Ectodermal cell (in vitro differentiated cells): ENCODE measurements around the gene CHERP.
"Not testable (repeated sequence)": the region's sequence is repeated elsewhere in the genome, so short reads cannot be mapped to it uniquely, and the experiment has no call there.

Experiments
- H3K27ac ChIP-seq: 2 replicates; pipeline ENCODE4 v1.7.0; 2013; ENCODE audit warnings: mild to moderate bottlenecking, low read depth, low read length; ENCODE audit not compliant: insufficient read depth, poor library complexity, severe bottlenecking
- H3K27me3 ChIP-seq: 2 replicates; pipeline ENCODE4 v1.7.0; 2013; ENCODE audit warnings: mild to moderate bottlenecking, low read length; ENCODE audit not compliant: insufficient read depth, control insufficient read depth, poor library complexity, severe bottlenecking
- H3K36me3 ChIP-seq: one replicate; pipeline ENCODE4 v1.7.0; 2013; ENCODE audit warnings: low read length; ENCODE audit not compliant: control insufficient read depth, insufficient read depth
- H3K4me1 ChIP-seq: one replicate; pipeline ENCODE4 v1.7.0; 2013; ENCODE audit warnings: low read length; ENCODE audit not compliant: control insufficient read depth, insufficient read depth
- H3K4me3 ChIP-seq: 2 replicates; pipeline ENCODE4 v1.7.0; 2013; ENCODE audit warnings: low read depth, low read length, control low read depth; ENCODE audit not compliant: insufficient read depth
- H3K9me3 ChIP-seq: 2 replicates; pipeline ENCODE4 v1.7.0; 2013; ENCODE audit warnings: mild to moderate bottlenecking, low read length, moderate library complexity; ENCODE audit not compliant: control insufficient read depth
- WGBS, 2 experiments: methylation state at CpG; one replicate each; pipeline ENCODE4 v1.1.7; 2013; ENCODE audit warnings: missing lambda C conversion rate in 2 of 2; 5-methylcytosine and 5-hydroxymethylcytosine counted together

CHERP gene

DNA sequence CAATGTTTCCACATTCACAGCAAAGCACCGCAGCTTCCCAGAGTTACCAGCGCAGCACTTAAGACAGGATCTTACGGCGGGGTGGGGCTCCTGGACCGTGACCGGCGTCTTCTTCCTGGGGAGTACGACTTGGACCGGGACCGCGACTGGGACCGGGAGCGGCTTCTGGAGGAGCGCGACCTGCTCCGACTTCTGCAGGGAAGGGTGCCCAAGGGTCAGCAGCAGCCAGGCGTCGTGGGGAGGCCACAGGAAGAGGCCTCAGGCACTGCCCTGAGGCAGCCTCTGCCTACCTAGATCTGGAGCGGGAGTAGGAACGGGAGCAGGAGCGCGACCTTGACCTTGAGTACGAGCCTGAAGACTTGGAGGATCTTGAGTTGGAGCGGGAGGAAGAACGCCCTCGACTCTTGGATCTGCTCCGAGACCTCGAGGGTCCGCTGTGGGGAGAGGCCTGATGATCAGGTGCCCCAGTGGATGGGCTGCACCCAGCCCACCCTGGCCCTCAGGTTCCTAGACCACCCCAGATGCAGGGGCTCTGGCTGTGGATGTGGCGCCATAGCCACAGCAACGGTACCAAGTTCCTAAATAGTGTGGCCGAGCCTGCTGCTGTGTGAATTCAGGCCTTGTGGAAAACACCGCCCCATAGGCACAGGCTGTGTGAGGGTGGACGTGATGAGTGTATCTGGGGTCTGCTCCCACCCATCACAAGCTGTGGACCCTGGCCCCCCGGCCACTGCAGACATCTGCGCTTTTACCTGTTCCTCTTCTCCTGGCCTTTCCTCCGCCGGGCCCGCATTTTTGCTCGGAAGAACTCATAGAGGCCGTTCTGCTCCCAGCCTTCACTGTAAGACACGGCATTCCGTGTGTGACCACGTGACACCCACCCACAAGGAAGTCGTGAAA is 21.9 kb downstream of the CHERP start:
- H3K36me3 ChIP-seq = peaks cover 71% of the 10 kb centered on the region
- 95 to 96% methylated on average over 45 of the region's 45 CpGs for WGBS, 2 experiments
- no peaks in the 10 kb centered on the region for H3K27me3 ChIP-seq
- no peak overlapping the region for H3K27ac ChIP-seq
- no peak overlapping the region for H3K4me3 ChIP-seq
- no peaks in the 10 kb centered on the region for H3K4me1 ChIP-seq
- H3K9me3 ChIP-seq = no peaks in the 10 kb centered on the region

DNA sequence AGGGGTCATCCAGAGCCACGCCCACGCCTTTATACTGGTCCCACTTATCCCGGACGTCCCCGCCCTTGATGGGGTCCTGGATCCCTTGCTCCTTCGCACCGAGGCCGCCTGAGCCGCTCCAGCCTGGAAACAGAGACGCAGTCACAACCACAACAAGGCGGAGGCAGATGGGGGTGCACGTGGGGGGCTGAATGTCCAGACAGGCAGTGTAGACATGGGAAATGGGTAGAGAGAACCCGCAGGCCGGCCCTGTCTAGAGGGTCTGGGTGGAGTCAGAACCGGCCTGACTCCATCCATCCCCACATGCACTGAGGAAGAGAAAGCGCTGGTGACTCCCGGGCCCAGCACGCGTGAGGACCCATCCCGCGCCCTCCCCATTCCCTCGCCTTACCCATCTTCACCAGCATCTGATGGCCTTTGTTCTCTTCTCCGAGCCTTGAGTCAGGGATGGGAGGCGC is 23.0 kb downstream of the CHERP start:
- H3K4me3 ChIP-seq = no peak overlapping the region
- WGBS, 2 experiments = 96% methylated on average over 24 of the region's 24 CpGs
- no peaks in the 10 kb centered on the region for H3K27me3 ChIP-seq
- H3K36me3 ChIP-seq = peaks cover 61% of the 10 kb centered on the region
- H3K27ac ChIP-seq = no peak overlapping the region
- H3K4me1 ChIP-seq = no peaks in the 10 kb centered on the region
- no peaks in the 10 kb centered on the region for H3K9me3 ChIP-seq

DNA sequence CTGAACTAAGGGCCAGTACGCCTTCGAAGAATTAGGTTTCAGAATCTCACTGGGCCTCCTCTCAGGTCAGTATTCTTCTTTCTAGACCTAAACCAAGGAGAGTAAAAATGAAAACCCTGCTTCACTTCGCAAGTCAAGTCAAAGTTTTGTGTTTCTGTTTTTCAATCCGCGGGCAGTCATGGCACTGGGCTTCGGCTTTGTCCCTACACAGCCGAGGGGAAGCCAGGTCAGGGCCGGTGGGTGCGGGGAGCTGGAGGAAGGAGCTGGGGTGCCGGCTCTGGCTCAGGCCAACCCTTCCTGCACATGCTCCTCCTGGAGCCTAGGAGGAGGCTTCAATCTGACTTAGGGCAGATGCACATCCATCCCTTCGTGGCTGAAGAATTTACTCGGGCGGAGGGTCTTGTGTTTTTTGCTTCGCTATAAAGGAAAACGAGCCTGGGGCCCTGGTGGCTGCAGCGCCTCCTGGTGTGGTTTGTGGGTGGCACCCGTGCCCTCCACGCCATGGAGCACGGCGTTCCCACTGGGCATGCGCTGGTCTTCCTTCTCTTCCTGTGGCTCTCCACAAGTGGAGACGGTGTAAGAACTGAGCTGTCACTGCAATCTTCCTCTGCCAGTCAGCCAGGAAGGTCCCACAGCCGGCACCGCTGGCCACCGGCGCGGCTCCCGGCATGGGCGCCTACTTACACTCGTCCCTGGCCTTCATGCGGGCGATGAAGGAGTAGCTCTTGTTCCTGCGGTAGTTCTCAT is 23.6 kb downstream of the CHERP start:
- H3K4me1 ChIP-seq = no peaks in the 10 kb centered on the region
- H3K36me3 ChIP-seq = peaks cover 60% of the 10 kb centered on the region
- H3K27ac ChIP-seq = no peak overlapping the region
- no peak overlapping the region for H3K4me3 ChIP-seq
- 94 to 96% methylated on average over 33 of the region's 33 CpGs for WGBS, 2 experiments
- no peaks in the 10 kb centered on the region for H3K27me3 ChIP-seq
- no peaks in the 10 kb centered on the region for H3K9me3 ChIP-seq

DNA sequence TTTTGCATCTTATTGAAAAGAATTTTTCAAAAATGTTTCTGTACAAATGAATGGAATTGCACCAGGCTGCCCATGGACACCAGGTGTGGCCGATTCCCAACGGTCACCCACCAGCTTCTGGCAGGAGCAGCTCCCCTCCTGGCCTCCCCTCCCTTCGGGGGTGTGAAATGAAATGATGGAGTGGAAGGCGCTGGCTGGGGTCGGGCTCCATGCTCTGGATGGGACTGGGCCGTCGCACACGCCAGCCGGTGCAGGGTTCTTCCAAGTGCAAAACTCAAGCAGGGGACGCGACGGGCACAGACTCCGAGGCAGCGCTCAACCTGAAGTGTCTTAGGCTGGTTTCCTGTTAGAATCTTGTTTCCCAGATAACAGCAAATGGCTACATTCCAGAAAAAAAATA is 24.2 kb downstream of the CHERP start:
- Histone ChIP-seq H3K27ac (no peak overlapping the region), H3K9me3 (no peaks in the 10 kb centered on the region), H3K4me3 (no peak overlapping the region), H3K27me3 (no peaks in the 10 kb centered on the region), H3K4me1 (no peaks in the 10 kb centered on the region), H3K36me3 (peaks cover 54% of the 10 kb centered on the region)
- 91 to 95% methylated on average over 14 of the region's 14 CpGs for WGBS, 2 experiments

DNA sequence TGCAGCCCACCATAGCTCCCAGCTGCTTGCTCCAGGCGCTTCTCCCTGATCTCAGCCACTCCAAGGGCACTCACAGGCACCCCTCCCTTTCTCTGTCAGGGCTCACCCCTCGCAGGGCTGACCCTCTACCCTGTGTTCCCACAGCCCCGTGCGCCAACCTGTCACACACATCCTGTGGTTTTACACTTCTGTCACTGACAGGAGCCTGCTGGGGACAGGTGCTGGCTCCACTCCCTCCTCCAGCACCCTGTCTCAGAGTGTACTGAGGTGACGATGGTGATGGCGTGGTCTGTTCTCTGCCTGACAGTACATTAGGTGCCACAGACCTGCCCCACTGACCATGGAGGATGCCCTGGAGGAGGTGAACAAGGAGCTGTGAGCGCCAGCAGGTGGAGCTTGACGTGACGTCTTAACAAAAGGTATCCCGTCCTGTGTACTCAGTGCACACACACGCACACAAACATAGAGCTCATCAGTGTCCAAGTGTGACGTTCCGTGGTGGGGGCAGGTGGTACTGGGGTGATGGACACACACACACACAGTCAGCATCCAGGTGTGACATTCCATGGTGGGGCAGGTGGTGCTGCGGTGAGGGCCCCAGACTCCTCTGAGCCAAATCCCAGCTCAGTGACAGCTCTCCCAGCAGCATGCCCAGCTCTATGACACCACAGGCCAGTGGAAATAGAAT is 25.2 kb downstream of the CHERP start:
- Histone ChIP-seq H3K4me1 (no peaks in the 10 kb centered on the region), H3K4me3 (no peak overlapping the region), H3K36me3 (peaks cover 47% of the 10 kb centered on the region), H3K27ac (no peak overlapping the region), H3K9me3 (no peaks in the 10 kb centered on the region), H3K27me3 (no peaks in the 10 kb centered on the region)
- 95 to 97% methylated on average over 14 of the region's 14 CpGs for WGBS, 2 experiments

DNA sequence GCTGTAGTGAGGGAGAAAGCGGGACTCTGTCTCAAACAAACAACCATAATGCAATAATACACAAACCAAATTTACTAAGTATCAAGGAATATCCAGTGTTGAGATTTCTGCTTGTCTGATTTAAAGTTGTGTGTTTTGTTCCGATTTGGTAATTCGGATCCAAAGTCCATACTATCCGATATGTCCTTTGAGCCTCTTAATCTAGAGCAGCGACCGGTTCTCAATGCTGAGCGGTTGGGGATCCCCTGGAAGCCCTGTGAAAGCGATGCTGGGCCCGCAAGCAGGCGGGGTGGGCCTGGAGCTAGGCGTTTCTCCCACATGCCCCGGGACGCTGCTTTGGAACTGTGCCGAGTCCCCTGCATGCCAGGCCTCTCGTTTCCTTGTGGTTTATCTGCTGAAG is 25.9 kb downstream of the CHERP start:
- H3K4me3 ChIP-seq = no peak overlapping the region
- H3K4me1 ChIP-seq = no peaks in the 10 kb centered on the region
- H3K36me3 ChIP-seq = peaks cover 40% of the 10 kb centered on the region
- no peak overlapping the region for H3K27ac ChIP-seq
- WGBS, 2 experiments = 94 to 95% methylated on average over 14 to 15 of the region's 15 CpGs
- no peaks in the 10 kb centered on the region for H3K9me3 ChIP-seq
- no peaks in the 10 kb centered on the region for H3K27me3 ChIP-seq

DNA sequence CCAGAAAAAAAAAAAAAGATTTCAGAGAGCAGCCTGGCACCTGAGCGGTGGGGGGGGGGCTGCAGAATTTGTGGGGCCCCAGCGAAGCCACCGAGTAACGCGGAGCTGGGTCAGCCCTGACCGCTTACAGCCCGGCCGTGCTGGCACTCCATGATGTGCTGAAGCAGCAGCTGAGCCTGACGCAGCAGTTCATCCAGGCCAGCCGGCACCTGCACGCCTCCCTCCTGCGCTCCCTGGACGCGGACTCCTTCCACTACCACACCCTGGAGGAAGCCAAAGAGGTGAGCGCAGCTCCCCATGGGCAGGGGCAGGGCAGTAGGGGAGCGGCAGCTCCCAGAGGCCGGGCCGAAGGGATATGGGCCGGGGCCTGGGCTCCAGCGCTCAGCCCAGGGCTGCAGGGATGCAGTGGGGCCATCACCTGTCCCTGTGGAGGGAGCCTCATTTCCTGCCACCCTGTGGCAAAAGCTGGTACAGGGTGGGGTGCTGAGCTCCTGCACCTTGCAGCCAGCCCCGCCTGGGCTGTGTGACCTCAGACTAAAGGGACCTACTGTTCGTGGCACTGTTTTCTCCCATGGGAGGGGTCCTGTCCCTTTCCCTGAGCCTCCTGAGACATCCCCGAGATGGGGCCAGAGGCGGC is 27.7 kb downstream of the CHERP start:
- H3K9me3 ChIP-seq = no peaks in the 10 kb centered on the region
- H3K4me3 ChIP-seq = no peak overlapping the region
- H3K36me3 ChIP-seq = peaks cover 22% of the 10 kb centered on the region
- no peaks in the 10 kb centered on the region for H3K27me3 ChIP-seq
- H3K4me1 ChIP-seq = no peaks in the 10 kb centered on the region
- no peak overlapping the region for H3K27ac ChIP-seq
- 93 to 94% methylated on average over 24 of the region's 24 CpGs for WGBS, 2 experiments

DNA sequence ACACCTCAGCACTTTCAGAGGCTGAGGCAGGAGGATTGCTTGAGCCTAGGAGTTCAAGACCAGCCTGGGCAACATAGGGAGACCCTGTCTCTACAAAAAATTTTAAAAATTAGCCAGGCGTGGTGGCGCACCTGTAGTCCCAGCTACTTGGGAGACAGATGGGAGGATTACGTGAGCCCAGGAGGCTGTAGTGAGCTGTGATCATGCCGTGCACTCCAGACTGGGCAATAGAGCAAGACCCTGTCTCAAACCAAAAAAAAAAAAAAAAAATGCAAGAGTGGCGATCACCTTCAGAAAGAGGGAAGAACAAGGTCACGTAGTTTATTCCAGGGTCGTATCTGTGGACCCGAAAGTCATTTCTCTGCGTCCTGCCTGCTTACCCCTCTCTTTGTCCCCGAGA is 29.6 kb downstream of the CHERP start:
- 94% methylated on average over 10 of the region's 10 CpGs for WGBS, 2 experiments
- H3K27me3 ChIP-seq, H3K36me3 ChIP-seq, H3K9me3 ChIP-seq, H3K4me3 ChIP-seq, H3K27ac ChIP-seq, H3K4me1 ChIP-seq: not testable (repeated sequence)

DNA sequence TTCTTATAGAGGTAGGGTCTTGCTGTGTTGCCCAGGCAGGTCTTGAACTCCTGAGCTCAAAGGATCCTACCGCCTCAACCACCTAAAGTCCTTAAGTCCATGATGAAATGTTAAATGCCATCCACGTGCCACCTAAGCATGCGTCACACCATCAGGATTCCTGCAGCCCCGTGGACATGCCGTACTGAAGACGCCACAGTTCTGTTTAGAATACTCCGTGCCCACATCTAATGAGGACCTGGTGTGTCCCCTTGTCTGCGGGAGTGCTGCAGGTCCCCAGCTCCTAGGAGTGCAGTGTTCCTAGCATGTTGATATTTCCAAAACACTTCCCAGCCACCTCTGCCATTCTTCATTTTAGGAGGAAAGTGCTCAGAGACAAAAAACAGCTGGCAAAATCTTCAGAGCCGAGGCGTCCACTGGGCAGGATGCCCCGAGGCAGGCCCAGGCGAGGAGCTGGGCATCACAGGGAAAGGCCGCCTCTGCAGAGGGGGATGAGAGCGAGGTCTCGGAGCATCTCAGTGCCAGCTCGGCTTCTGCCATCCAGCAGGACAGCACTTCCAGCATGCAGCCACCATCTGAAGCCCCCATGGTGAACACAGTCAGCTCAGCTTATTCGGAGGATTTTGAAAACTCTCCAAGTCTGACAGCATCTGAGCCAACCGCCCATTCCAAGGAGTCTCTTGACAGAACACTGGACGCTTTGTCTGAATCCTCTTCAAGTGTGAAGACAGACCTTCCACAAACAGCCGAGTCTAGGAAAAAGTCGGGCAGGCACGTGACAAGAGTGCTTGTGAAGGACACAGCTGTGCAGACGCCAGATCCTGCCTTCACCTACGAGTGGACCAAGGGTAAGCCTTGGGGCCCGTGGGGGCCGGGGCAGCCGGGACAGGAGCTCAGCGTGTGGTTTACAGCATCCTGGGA is 32.8 kb downstream of the CHERP start:
- no peaks in the 10 kb centered on the region for H3K4me1 ChIP-seq
- H3K4me3 ChIP-seq = no peak overlapping the region
- no peak overlapping the region for H3K27ac ChIP-seq
- WGBS, 2 experiments = 95% methylated on average over 28 of the region's 28 CpGs
- H3K9me3 ChIP-seq = no peaks in the 10 kb centered on the region
- no peaks in the 10 kb centered on the region for H3K27me3 ChIP-seq
- H3K36me3 ChIP-seq = no peaks in the 10 kb centered on the region
